ENCODE measurements around the gene MPV17. TPM values are rescaled to one million over a fixed set of nuclear protein-coding genes. Genes with fewer than 3 reads are reported as not detected.

The MPV17 gene
- total and polyA plus RNA-seq, 2 of the 13 experiments (the other 11 are each of a cell fraction or from before 2014, with no cell fraction given), result 48.9 to 129 TPM

DNA sequence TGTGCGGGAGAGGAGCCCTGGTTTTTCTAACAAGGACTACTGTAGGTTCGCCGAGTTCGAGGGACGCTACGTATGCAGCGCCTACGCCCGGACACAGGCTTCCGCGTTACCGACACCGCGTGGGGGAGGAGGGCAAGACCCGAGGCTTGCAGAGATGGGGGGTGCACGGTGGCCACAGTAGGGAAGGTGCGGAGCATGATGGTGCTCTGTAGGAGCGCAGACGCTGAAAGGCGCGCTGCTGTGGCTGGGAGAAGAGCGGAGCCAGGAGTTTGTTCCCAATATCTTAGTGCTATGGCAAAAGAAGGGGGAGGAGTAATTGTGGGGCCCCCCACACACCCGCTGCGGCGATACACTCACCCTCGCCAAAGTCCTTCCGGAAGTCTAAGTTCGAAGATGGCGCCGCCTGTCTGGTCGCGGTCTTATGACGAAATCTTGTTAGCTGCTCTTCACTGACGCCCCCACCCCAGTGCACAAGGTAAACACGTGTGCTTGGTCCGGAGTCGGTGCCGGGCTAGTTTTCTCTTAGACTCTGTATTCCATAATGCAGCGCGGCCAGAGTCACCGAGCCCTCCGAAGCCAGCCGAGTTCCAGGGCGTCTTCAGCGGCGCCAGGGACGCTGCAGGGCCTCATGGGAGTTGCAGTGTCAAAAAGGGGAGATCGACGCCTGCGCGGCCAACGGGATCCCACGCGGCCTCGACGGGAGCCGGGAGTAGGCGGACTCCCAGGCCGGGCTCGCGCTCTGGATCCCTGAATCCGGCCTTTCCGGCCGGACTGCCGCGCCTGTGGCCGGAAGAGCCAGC lies 33.7 kb upstream of the MPV17 start, which contains the start of gene GTF3C2 (continued):
- TF ChIP-seq, protein P1, sequence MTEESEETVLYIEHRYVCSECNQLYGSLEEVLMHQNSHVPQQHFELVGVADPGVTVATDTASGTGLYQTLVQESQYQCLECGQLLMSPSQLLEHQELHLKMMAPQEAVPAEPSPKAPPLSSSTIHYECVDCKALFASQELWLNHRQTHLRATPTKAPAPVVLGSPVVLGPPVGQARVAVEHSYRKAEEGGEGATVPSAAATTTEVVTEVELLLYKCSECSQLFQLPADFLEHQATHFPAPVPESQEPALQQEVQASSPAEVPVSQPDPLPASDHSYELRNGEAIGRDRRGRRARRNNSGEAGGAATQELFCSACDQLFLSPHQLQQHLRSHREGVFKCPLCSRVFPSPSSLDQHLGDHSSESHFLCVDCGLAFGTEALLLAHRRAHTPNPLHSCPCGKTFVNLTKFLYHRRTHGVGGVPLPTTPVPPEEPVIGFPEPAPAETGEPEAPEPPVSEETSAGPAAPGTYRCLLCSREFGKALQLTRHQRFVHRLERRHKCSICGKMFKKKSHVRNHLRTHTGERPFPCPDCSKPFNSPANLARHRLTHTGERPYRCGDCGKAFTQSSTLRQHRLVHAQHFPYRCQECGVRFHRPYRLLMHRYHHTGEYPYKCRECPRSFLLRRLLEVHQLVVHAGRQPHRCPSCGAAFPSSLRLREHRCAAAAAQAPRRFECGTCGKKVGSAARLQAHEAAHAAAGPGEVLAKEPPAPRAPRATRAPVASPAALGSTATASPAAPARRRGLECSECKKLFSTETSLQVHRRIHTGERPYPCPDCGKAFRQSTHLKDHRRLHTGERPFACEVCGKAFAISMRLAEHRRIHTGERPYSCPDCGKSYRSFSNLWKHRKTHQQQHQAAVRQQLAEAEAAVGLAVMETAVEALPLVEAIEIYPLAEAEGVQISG (CRISPR knock-in tag; IDR thresholded peaks at IDR 0.05), result peak; percentile 91
- TF ChIP-seq ZSCAN9 (CRISPR knock-in tag; IDR thresholded peaks at IDR 0.05; ENCODE audit: borderline replicate concordance) (peak; percentile 93; the same call in 1 of the 2 replicates), ZNF816 (CRISPR knock-in tag; IDR thresholded peaks at IDR 0.05; ENCODE audit: borderline replicate concordance) (peak; percentile 55; the same call in 1 of the 2 replicates), SETDB1 (CRISPR knock-in tag; IDR thresholded peaks at IDR 0.05; ENCODE audit: borderline replicate concordance) (no peak), ZNF33A (CRISPR knock-in tag; IDR thresholded peaks at IDR 0.05; ENCODE audit: borderline replicate concordance) (peak; percentile 48; the same call in 1 of the 2 replicates), EEA1 (CRISPR knock-in tag; IDR thresholded peaks at IDR 0.05; ENCODE audit: borderline replicate concordance) (no peak), ZNF24 (IDR thresholded peaks at IDR 0.05) (no peak), ZNF224 (CRISPR knock-in tag; IDR thresholded peaks at IDR 0.05) (no peak; the same call in 1 of the 2 replicates), TBX3 (IDR thresholded peaks at IDR 0.05; ENCODE audit: borderline replicate concordance) (peak; percentile 38; the same call in 1 of the 2 replicates), ZNF629 (CRISPR knock-in tag; conservative IDR thresholded peaks at IDR 0.05) (no peak; the same call in 1 of the 2 replicates), KDM6A (CRISPR knock-in tag; IDR thresholded peaks at IDR 0.05; ENCODE audit: low read depth) (0 out of 2 replicates have a peak, but pooled peaks have one; percentile 37), ETV5 (CRISPR knock-in tag; IDR thresholded peaks at IDR 0.05; ENCODE audit: borderline replicate concordance) (peak; percentile 87), GZF1 (CRISPR knock-in tag; IDR thresholded peaks at IDR 0.05) (0 out of 2 replicates have a peak, but pooled peaks have one; percentile 61), SP1 (IDR thresholded peaks at IDR 0.05) (no peak), SP1 (CRISPR knock-in tag; IDR thresholded peaks at IDR 0.05) (peak; percentile 70), ZNF660 (CRISPR knock-in tag; IDR thresholded peaks at IDR 0.05; ENCODE audit: borderline replicate concordance, low read depth) (no peak), SOX6 (IDR thresholded peaks at IDR 0.05) (no peak), SOX6 (CRISPR knock-in tag; IDR thresholded peaks at IDR 0.05) (peak; percentile 41; the same call in 1 of the 2 replicates), MAFG (CRISPR knock-in tag; IDR thresholded peaks at IDR 0.05) (no peak), ZNF350 (CRISPR knock-in tag; IDR thresholded peaks at IDR 0.05; ENCODE audit: borderline replicate concordance, low read depth) (peak; percentile 93), ZNF34 (CRISPR knock-in tag; IDR thresholded peaks at IDR 0.05; ENCODE audit: borderline replicate concordance) (no peak; the same call in 1 of the 2 replicates), HNRNPK (IDR thresholded peaks at IDR 0.05; ENCODE audit: low read depth, low read length, poor library complexity, severe bottlenecking) (no peak), RBM39 (IDR thresholded peaks at IDR 0.05; ENCODE audit: low read depth, low read length, poor library complexity, severe bottlenecking) (peak; percentile 87)
- TF ChIP-seq, protein P2, sequence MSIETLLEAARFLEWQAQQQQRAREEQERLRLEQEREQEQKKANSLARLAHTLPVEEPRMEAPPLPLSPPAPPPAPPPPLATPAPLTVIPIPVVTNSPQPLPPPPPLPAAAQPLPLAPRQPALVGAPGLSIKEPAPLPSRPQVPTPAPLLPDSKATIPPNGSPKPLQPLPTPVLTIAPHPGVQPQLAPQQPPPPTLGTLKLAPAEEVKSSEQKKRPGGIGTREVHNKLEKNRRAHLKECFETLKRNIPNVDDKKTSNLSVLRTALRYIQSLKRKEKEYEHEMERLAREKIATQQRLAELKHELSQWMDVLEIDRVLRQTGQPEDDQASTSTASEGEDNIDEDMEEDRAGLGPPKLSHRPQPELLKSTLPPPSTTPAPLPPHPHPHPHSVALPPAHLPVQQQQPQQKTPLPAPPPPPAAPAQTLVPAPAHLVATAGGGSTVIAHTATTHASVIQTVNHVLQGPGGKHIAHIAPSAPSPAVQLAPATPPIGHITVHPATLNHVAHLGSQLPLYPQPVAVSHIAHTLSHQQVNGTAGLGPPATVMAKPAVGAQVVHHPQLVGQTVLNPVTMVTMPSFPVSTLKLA (IDR thresholded peaks at IDR 0.05), result peak; percentile 90
- TF ChIP-seq, protein P3, sequence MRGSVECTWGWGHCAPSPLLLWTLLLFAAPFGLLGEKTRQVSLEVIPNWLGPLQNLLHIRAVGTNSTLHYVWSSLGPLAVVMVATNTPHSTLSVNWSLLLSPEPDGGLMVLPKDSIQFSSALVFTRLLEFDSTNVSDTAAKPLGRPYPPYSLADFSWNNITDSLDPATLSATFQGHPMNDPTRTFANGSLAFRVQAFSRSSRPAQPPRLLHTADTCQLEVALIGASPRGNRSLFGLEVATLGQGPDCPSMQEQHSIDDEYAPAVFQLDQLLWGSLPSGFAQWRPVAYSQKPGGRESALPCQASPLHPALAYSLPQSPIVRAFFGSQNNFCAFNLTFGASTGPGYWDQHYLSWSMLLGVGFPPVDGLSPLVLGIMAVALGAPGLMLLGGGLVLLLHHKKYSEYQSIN (CRISPR knock-in tag; IDR thresholded peaks at IDR 0.05; ENCODE audit: borderline replicate concordance), result no peak

All from HepG2 (cell line).